Upper lobe of left lung (tissue), 4 donors: ENCODE measurements around the gene TMEM242.
A peak's percentile ranks its signal among the peaks of the same experiment; 100 is the strongest.

Experiments
- EP300 ChIP-seq, 4 donors: sonication (generic); formaldehyde crosslinking; IDR thresholded peaks; one replicate each; pipeline ENCODE4 v1.5.1; 2017; ENCODE audit warnings: antibody characterized with exemption in 4 of 4, control low read depth in 2 of 4
- POLR2A ChIP-seq, 4 donors: fragments of 450-650 bp; IDR thresholded peaks; one replicate each; pipeline ENCODE4 v1.5.1; 2016 to 2017; ENCODE audit warnings: antibody characterized with exemption in 4 of 4, mild to moderate bottlenecking in 2 of 4
- POLR2AphosphoS5 ChIP-seq, 2 donors: sonication (generic); formaldehyde crosslinking; IDR thresholded peaks; one replicate each; pipeline ENCODE4 v1.5.1; 2017; ENCODE audit warnings: antibody characterized with exemption in 2 of 2

- TF ChIP-seq POLR2A (IDR thresholded peaks at IDR 0.05) (peak in 3 of 4 donors; percentile 62 to 91 (median 69)), EP300 (IDR thresholded peaks at IDR 0.05) (peak in 1 of 4 donors; percentile 2), POLR2AphosphoS5 (IDR thresholded peaks at IDR 0.05) (peak; percentile 82 to 89)
These were observed at the start of gene TMEM242 for GRCh38 chr6:157323255-157323965.
